Esophagus squamous epithelium (tissue), 4 donors: ENCODE measurements around the gene TLNRD1.

Source experiments
- POLR2A ChIP-seq, 4 donors: fragments of 450-650 bp; IDR thresholded peaks; one replicate each; pipeline ENCODE4 v1.6.1; 2017; ENCODE audit warnings: antibody characterized with exemption in 4 of 4, mild to moderate bottlenecking in 4 of 4, moderate library complexity in 3 of 4
- TF ChIP-seq, protein P1 (sequence below), 6 experiments: fragments of 450-650 bp in 4 of 6; fragments of 200-600 bp in 2 of 6; sonication (generic) in 2 of 6; IDR thresholded peaks; one replicate each; pipeline ENCODE4 v1.5.1; 2016 to 2019; ENCODE audit warnings: antibody characterized with exemption in 6 of 6, mild to moderate bottlenecking in 4 of 6, moderate library complexity in 4 of 6

DNA sequence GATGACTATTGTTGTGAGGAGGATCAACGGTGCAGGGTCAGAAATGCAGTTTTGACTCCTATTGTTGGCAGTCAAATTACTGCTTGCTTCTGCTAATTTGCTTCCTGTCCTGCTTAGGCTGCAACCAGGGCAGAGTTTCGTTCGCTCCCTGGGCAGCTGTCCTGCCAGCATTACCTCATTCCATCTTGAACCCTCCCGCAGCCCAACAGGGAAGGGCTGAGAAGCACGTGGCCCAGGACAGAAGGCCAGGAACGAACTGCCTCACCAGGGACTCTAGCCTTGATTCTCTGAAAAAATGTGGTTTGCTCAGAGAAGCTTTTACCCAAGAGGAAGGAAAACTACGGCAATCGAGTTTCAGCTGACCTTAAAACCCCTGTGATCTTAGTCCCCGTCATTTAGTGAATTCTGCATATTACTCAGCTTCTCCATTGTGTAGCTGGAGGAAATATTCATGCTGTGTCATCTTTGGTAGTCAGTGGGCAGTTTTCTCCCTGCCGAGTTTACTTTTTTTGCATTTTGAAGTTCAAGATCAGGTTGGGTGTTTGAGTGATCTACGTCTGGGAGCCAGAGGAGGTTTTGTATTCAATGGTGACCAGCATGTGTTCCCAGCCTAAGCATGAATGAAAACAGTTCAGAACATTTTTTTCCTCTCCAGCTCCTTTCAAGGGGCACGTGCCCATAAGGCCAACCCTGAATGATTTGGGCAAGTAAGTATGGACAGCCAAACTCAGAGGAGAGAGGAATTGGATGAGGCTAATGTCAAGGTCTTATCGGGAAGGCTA is 23.0 kb downstream of the TLNRD1 start:
- TF ChIP-seq, protein P1, sequence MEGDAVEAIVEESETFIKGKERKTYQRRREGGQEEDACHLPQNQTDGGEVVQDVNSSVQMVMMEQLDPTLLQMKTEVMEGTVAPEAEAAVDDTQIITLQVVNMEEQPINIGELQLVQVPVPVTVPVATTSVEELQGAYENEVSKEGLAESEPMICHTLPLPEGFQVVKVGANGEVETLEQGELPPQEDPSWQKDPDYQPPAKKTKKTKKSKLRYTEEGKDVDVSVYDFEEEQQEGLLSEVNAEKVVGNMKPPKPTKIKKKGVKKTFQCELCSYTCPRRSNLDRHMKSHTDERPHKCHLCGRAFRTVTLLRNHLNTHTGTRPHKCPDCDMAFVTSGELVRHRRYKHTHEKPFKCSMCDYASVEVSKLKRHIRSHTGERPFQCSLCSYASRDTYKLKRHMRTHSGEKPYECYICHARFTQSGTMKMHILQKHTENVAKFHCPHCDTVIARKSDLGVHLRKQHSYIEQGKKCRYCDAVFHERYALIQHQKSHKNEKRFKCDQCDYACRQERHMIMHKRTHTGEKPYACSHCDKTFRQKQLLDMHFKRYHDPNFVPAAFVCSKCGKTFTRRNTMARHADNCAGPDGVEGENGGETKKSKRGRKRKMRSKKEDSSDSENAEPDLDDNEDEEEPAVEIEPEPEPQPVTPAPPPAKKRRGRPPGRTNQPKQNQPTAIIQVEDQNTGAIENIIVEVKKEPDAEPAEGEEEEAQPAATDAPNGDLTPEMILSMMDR (IDR thresholded peaks at IDR 0.05), result no peak
- no peak for TF ChIP-seq POLR2A (IDR thresholded peaks at IDR 0.05)
